SHP77 (cell line): ENCODE data around the gene LRCH3.

Experiments used
- DNase-seq, 2 experiments: peaks; one replicate each; lab custom pipeline; 2025; lab: John Stamatoyannopoulos, UW

LRCH3 gene

GRCh38 chr3:197833930-197834715 is 43.1 kb downstream of the LRCH3 start:
- DNase-seq = no peak

- no peak for DNase-seq
These were observed 44.5 kb downstream of the LRCH3 start for GRCh38 chr3:197835509-197835908.

GRCh38 chr3:197836244-197836643 is 45.2 kb downstream of the LRCH3 start:
- DNase-seq = no peak

GRCh38 chr3:197837282-197837681 is 46.2 kb downstream of the LRCH3 start:
- DNase-seq = no peak

- DNase-seq = no peak
These were observed 50.7 kb downstream of the LRCH3 start for GRCh38 chr3:197841789-197842188.

- DNase-seq = no peak
These were observed 55.4 kb downstream of the LRCH3 start for GRCh38 chr3:197846491-197846890.

GRCh38 chr3:197847866-197848401 is 56.9 kb downstream of the LRCH3 start:
- no peak for DNase-seq

- no peak for DNase-seq
These were observed 63.7 kb downstream of the LRCH3 start for GRCh38 chr3:197854596-197855343.

- no peak for DNase-seq
These were observed 64.5 kb downstream of the LRCH3 start for GRCh38 chr3:197855571-197855970.

- no peak for DNase-seq
These were observed 65.3 kb downstream of the LRCH3 start for GRCh38 chr3:197856199-197856816.

- DNase-seq = no peak
These were observed 67.1 kb downstream of the LRCH3 start for GRCh38 chr3:197858133-197858532.

GRCh38 chr3:197858598-197858997 is 67.5 kb downstream of the LRCH3 start:
- DNase-seq = no peak

GRCh38 chr3:197866035-197866434 is 75.0 kb downstream of the LRCH3 start:
- no peak for DNase-seq

- DNase-seq = no peak
These were observed 82.3 kb downstream of the LRCH3 start for GRCh38 chr3:197873329-197873728.

- DNase-seq = no peak
These were observed 83.0 kb downstream of the LRCH3 start for GRCh38 chr3:197874064-197874463.

GRCh38 chr3:197874653-197875052 is 83.6 kb downstream of the LRCH3 start:
- no peak for DNase-seq

GRCh38 chr3:197877902-197878301 is 86.8 kb downstream of the LRCH3 start:
- DNase-seq = no peak

- no peak for DNase-seq
These were observed 87.4 kb downstream of the LRCH3 start for GRCh38 chr3:197878427-197878826.

- DNase-seq = no peak
These were observed 89.6 kb downstream of the LRCH3 start for GRCh38 chr3:197880491-197881269.

- DNase-seq = no peak
These were observed 90.4 kb downstream of the LRCH3 start for GRCh38 chr3:197881270-197881969.

GRCh38 chr3:197881970-197882338 is 90.9 kb downstream of the LRCH3 start:
- no peak for DNase-seq
